HEK293 (cell line): ENCODE results near the gene SLC22A3.

Experiments
- ZBTB21 ChIP-seq: fragments of 450-650 bp; formaldehyde crosslinking; IDR thresholded peaks from 2 replicates; pipeline ENCODE4 v1.5.1; 2017; ENCODE audit warnings: missing biosample characterization, missing genetic modification characterization
- ZBTB8A ChIP-seq: fragments of 450-650 bp; formaldehyde crosslinking; IDR thresholded peaks from 2 replicates; pipeline ENCODE4 v1.5.1; 2016; ENCODE audit warnings: missing biosample characterization, missing genetic modification characterization
- TF ChIP-seq, protein P1 (sequence below): fragments of 450-650 bp; formaldehyde crosslinking; IDR thresholded peaks from 2 replicates; pipeline ENCODE4 v1.5.1; 2016; ENCODE audit warnings: missing biosample characterization, missing genetic modification characterization, borderline replicate concordance
- TF ChIP-seq, protein P2 (sequence below): fragments of 450-650 bp; formaldehyde crosslinking; IDR thresholded peaks from 2 replicates; pipeline ENCODE4 v1.5.1; 2016; ENCODE audit warnings: missing biosample characterization, missing genetic modification characterization

- no peak for TF ChIP-seq ZBTB8A (tag by site-specific recombination)
- TF ChIP-seq, protein P1, sequence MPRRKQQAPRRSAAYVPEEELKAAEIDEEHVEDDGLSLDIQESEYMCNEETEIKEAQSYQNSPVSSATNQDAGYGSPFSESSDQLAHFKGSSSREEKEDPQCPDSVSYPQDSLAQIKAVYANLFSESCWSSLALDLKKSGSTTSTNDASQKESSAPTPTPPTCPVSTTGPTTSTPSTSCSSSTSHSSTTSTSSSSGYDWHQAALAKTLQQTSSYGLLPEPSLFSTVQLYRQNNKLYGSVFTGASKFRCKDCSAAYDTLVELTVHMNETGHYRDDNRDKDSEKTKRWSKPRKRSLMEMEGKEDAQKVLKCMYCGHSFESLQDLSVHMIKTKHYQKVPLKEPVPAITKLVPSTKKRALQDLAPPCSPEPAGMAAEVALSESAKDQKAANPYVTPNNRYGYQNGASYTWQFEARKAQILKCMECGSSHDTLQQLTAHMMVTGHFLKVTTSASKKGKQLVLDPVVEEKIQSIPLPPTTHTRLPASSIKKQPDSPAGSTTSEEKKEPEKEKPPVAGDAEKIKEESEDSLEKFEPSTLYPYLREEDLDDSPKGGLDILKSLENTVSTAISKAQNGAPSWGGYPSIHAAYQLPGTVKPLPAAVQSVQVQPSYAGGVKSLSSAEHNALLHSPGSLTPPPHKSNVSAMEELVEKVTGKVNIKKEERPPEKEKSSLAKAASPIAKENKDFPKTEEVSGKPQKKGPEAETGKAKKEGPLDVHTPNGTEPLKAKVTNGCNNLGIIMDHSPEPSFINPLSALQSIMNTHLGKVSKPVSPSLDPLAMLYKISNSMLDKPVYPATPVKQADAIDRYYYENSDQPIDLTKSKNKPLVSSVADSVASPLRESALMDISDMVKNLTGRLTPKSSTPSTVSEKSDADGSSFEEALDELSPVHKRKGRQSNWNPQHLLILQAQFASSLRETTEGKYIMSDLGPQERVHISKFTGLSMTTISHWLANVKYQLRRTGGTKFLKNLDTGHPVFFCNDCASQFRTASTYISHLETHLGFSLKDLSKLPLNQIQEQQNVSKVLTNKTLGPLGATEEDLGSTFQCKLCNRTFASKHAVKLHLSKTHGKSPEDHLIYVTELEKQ (tag by site-specific recombination), result no peak
- TF ChIP-seq, protein P2, sequence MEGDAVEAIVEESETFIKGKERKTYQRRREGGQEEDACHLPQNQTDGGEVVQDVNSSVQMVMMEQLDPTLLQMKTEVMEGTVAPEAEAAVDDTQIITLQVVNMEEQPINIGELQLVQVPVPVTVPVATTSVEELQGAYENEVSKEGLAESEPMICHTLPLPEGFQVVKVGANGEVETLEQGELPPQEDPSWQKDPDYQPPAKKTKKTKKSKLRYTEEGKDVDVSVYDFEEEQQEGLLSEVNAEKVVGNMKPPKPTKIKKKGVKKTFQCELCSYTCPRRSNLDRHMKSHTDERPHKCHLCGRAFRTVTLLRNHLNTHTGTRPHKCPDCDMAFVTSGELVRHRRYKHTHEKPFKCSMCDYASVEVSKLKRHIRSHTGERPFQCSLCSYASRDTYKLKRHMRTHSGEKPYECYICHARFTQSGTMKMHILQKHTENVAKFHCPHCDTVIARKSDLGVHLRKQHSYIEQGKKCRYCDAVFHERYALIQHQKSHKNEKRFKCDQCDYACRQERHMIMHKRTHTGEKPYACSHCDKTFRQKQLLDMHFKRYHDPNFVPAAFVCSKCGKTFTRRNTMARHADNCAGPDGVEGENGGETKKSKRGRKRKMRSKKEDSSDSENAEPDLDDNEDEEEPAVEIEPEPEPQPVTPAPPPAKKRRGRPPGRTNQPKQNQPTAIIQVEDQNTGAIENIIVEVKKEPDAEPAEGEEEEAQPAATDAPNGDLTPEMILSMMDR (tag by site-specific recombination), result no peak
- TF ChIP-seq ZBTB21 (tag by site-specific recombination), result no peak
Observed at GRCh38 chr6:160329188-160329587, 19.0 kb upstream of the SLC22A3 start.
